ENCODE data around the gene NEUROG1. TPM values are rescaled to one million over a fixed set of nuclear protein-coding genes. Genes with fewer than 3 reads are reported as not detected.

The NEUROG1 gene
- total RNA-seq, 1 donor from 2014 or later: 0.04 TPM

DNA sequence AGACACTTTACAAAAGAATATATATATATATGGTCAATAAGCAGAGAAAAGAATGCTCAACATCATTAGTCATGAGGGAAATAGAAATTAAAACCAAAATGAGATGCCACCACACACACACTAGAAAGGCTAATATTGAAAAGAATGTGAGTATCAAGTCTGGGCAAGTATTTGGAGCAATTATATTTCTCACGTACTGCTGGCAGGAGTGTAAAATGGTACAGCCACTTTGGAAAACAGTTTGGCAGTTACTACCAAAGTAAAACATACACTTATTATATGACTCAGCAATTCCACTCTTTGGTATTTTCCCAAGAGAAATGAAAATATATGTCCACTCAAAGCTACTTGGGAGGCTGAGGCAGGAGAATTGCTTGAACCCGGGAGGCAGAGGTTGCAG lies 29.8 kb downstream of the NEUROG1 start:
- DNase-seq (ENCODE audit: low read depth): no peak
- no peak overlapping the region for H3K4me3 ChIP-seq (ENCODE audit: low read depth, low read length)
- H3K36me3 ChIP-seq (ENCODE audit: control insufficient read depth, insufficient read depth, low read length): no peaks in the 10 kb centered on the region
- no peak for TF ChIP-seq CTCF (IDR thresholded peaks at IDR 0.05; ENCODE audit: insufficient read depth, low read length, poor library complexity, severe bottlenecking)
- peaks cover 27% of the 10 kb centered on the region for H3K27me3 ChIP-seq (ENCODE audit: control insufficient read depth, insufficient read depth, low read length)

GRCh38 chr5:135504376-135504775 lies 31.4 kb downstream of the NEUROG1 start:
- no peaks in the 10 kb centered on the region for H3K36me3 ChIP-seq (ENCODE audit: control insufficient read depth, insufficient read depth, low read length)
- H3K27me3 ChIP-seq (ENCODE audit: control insufficient read depth, insufficient read depth, low read length): peaks cover 18% of the 10 kb centered on the region
- no peak overlapping the region for H3K4me3 ChIP-seq (ENCODE audit: low read depth, low read length)
- DNase-seq (ENCODE audit: low read depth): no peak
- TF ChIP-seq CTCF (IDR thresholded peaks at IDR 0.05; ENCODE audit: insufficient read depth, low read length, poor library complexity, severe bottlenecking): no peak

DNA sequence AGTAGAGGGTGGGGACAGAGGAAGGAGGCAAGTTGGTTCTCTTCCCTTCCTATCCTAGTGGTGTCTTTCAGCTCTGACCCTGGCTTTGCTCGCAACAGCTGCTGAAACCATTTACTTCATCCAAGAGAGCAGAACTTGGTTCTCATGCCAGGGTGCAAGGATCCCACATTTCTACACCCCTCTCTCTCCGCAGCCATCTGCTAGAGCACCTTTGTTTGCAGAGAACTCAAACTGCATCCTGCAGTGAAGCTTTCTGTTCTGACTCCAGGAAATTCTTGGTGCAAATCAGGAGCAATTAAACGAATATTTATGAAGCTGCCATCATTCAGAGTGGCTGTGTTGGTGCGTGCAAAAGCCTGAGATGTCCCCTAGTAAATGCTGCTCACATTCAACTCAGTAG lies 31.9 kb downstream of the NEUROG1 start:
- Histone ChIP-seq H3K27me3 (ENCODE audit: control insufficient read depth, insufficient read depth, low read length) (peaks cover 13% of the 10 kb centered on the region), H3K4me3 (ENCODE audit: low read depth, low read length) (no peak overlapping the region), H3K36me3 (ENCODE audit: control insufficient read depth, insufficient read depth, low read length) (no peaks in the 10 kb centered on the region)
- DNase-seq (ENCODE audit: low read depth): no peak
- TF ChIP-seq CTCF (IDR thresholded peaks at IDR 0.05; ENCODE audit: insufficient read depth, low read length, poor library complexity, severe bottlenecking): no peak

GRCh38 chr5:135502836-135503520 lies 32.8 kb downstream of the NEUROG1 start:
- peaks cover 11% of the 10 kb centered on the region for H3K27me3 ChIP-seq (ENCODE audit: control insufficient read depth, insufficient read depth, low read length)
- no peak overlapping the region for H3K4me3 ChIP-seq (ENCODE audit: low read depth, low read length)
- no peaks in the 10 kb centered on the region for H3K36me3 ChIP-seq (ENCODE audit: control insufficient read depth, insufficient read depth, low read length)
- no peak for TF ChIP-seq CTCF (IDR thresholded peaks at IDR 0.05; ENCODE audit: insufficient read depth, low read length, poor library complexity, severe bottlenecking)
- no peak for DNase-seq (ENCODE audit: low read depth)

DNA sequence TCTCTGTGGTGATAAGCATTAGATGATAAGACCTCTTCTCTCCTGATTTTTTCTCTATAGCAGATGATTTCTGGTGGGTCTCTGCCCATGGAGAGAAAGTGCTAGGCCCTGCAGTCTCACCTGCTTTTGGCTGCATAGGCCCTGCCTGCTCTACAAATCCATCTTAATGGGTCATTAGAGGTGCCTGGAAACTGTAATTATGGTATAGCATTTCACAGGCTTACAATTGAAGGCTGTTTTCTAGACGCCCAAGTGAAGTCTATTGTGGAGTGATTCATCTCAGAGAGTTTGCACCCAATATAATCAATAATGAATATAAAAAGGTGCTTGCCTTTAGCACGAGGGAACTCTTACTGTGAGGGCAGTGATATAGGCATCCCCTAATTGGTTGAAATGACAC lies 33.8 kb downstream of the NEUROG1 start:
- Histone ChIP-seq H3K36me3 (ENCODE audit: control insufficient read depth, insufficient read depth, low read length) (no peaks in the 10 kb centered on the region), H3K27me3 (ENCODE audit: control insufficient read depth, insufficient read depth, low read length) (peaks cover 7% of the 10 kb centered on the region), H3K4me3 (ENCODE audit: low read depth, low read length) (no peak overlapping the region)
- no peak for TF ChIP-seq CTCF (IDR thresholded peaks at IDR 0.05; ENCODE audit: insufficient read depth, low read length, poor library complexity, severe bottlenecking)
- DNase-seq (ENCODE audit: low read depth): no peak

GRCh38 chr5:135498637-135498995 lies 37.1 kb downstream of the NEUROG1 start:
- no peak for TF ChIP-seq CTCF (IDR thresholded peaks at IDR 0.05; ENCODE audit: insufficient read depth, low read length, poor library complexity, severe bottlenecking)
- peaks cover 7% of the 10 kb centered on the region for H3K27me3 ChIP-seq (ENCODE audit: control insufficient read depth, insufficient read depth, low read length)
- no peak for DNase-seq (ENCODE audit: low read depth)
- H3K4me3 ChIP-seq (ENCODE audit: low read depth, low read length): no peak overlapping the region
- H3K36me3 ChIP-seq (ENCODE audit: control insufficient read depth, insufficient read depth, low read length): no peaks in the 10 kb centered on the region
